HG02970 (cell line): Measurements from ENCODE around the gene DPM2.

Source experiments
- ATAC-seq: cut with Tn5 transposase; IDR thresholded peaks from one replicate; pipeline ENCODE4 v1.9.1; 2021; ENCODE audit warnings: mild to moderate bottlenecking, moderate library complexity, moderate number of reproducible peaks; ENCODE audit not compliant: unreplicated experiment, low FRiP score

The DPM2 gene

GRCh38 chr9:127973169-127974000 is 35.7 kb upstream of the DPM2 start:
- ATAC-seq = no peak

- ATAC-seq = no peak
Observed at GRCh38 chr9:127972236-127972871, 34.7 kb upstream of the DPM2 start.

GRCh38 chr9:127971357-127972235 is 33.9 kb upstream of the DPM2 start:
- ATAC-seq = no peak

DNA sequence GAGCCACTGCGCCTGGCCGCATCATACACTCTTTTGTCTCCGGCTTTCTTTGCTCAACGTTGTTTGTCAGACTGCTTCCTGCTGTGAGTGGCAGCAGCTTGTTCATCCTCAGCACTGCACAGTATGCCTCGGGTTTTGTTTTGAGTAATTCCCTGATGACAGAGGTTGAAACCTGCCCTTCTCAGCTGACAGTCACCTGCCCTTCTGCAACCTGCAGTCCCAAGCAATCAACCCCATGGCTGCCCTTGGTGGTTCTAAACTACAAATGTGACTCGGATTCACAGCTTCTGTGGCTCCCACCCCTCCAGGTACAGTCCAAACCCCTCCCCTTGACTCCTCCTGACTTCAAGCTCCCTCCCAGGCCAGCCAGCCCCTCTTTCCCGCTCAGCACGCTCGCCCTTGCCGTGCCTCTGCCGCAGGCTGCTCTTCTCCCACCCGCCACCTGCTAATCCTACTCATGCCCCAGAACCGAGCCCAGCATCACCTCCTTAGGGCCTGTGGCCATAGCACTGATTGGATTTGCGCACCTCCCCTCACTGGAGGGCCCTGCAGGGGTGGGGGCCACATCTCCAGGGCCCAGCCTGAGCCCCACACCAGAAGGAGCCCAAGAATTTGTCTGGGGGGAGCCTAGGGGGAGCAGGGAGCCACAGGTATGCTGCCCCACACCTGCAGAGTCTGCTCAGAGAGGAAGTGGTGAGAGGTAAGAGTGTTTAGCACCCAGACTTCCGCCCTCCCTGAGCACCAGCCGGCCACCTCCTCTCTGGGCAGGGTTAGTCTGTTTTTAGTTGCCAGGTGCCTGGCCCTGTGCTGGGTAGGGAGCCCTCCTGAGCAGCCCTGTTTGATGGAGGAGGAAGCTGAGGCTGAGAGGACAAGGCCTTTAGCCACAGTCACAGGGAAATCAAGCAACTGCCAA is 33.0 kb upstream of the DPM2 start:
- ATAC-seq = peak; percentile 70

DNA sequence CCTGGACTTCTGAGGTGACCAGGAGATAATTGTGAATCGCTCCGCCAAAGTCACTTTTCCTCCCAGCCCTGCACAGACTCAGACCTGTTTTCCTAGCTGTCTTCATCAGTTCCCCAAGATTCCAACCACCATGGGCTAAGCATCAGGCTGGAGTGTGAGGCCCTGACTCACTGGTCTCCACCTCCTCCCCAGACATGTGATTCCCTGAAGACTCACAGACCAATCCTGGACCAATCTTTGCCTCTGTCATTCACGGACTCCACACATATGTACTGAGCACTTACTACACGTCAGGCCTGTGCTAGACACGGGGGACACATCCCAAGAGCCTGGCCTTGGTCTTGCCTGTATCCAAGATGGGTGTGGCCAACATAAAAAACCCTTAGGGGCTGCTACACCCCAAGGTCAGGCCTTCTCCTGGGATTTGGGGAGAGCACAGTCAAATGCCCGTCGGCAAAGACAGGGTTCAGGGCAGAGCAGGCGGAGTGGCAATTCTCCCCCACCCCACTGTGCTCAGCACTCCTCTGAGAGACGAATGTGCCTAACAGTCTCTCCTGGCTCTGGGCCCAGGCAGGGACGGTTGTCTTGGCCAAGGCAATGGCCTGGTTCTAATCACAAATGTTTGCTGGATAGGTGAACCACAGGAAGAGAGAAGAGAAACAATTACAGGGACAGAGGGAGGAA is 31.2 kb upstream of the DPM2 start:
- no peak for ATAC-seq

DNA sequence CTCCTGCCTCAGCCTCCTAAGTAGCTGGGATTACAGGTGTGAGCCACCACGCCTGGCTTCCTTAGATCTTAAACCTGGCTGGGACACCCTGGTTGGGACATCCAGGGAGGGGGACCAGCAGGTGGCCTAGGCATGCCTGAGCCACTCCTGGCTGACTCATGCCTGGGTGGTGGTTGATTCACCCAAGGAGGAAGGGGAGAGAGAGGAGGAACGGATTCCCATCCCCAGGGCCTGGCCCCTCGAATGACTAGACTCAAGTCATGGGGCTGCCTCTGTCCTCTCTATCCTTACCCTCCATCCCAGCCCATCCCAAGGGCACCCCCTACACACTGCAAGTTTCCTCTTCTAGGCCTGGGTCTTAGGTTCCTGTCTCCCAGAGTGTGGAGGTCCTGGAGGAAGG is 30.4 kb upstream of the DPM2 start:
- no peak for ATAC-seq

GRCh38 chr9:127967151-127967809 is 29.6 kb upstream of the DPM2 start:
- no peak for ATAC-seq

- no peak for ATAC-seq
Observed at GRCh38 chr9:127966416-127967150, 28.9 kb upstream of the DPM2 start.

- ATAC-seq = no peak
Observed at GRCh38 chr9:127965953-127966352, 28.3 kb upstream of the DPM2 start.

DNA sequence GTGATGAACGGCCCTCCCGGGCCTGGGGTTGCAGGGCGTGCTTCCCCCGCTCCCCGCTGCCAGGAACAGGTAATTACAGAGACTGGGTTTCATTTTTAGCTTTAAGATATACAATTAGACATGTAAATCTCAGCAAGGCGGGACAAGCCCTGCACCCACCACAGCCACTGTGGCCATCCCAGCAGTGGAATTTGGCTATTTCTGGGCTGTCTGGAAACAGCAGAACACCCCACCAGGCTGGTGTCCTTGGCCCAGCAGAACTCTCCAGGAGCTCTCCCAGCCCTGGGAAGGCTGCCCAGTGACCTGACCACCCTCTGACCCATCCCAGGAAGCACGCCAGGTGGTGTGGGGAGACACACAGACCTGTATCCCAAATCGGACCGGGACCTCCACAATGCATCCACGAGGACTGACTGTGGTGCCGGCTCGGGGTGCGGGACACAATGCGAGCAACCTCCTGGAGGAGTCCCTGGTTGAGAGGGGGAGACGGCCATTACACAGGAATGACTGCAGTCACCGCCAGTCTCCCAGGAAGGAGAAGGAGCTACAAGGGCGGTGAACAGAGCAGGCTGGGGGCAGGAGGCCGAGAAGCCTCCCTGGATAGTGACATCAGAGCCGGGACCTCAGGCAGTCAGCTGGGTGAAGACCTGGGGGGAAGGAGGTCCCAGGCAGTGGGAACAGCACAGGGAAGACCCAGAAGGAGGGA is 25.9 kb upstream of the DPM2 start:
- ATAC-seq = no peak

GRCh38 chr9:127963041-127963358 is 25.3 kb upstream of the DPM2 start:
- no peak for ATAC-seq

DNA sequence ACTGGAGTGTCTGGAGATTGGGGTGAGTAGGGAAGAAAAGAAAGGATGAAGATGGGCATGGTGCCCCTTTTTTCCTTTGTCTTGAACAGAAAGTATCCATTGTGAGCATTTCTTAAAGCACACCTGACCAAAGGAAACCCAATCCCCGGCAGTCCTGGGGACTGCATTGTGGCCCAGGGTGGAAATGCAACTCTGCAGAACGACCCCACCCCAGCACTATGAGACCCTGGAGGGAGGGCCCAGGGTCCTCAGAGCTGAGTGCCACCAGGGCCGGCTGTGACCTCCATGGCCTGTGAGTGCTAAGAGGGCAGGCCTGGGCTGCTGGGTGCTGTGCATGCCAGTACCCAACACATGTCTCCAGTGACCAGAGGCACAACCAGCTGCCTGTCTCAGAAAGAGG is 24.6 kb upstream of the DPM2 start:
- no peak for ATAC-seq

- ATAC-seq = no peak
Observed at GRCh38 chr9:127961613-127962155, 24.0 kb upstream of the DPM2 start.

DNA sequence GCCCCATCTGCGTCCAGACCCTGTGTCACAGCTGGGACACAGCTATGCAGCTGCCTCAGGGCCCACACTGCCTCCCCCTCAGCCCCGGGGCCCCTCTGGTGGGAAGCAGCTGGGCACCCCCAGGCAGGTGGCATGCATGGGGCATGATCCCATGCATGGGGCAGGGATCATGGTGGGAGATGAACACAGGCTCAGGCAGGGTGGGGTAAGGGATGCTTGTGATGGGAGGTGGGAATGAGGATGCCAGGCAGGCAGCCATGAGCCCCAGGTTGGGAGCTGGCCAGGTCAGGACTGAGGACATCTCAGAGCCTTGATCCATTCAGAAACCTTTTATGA is 23.5 kb upstream of the DPM2 start:
- no peak for ATAC-seq

DNA sequence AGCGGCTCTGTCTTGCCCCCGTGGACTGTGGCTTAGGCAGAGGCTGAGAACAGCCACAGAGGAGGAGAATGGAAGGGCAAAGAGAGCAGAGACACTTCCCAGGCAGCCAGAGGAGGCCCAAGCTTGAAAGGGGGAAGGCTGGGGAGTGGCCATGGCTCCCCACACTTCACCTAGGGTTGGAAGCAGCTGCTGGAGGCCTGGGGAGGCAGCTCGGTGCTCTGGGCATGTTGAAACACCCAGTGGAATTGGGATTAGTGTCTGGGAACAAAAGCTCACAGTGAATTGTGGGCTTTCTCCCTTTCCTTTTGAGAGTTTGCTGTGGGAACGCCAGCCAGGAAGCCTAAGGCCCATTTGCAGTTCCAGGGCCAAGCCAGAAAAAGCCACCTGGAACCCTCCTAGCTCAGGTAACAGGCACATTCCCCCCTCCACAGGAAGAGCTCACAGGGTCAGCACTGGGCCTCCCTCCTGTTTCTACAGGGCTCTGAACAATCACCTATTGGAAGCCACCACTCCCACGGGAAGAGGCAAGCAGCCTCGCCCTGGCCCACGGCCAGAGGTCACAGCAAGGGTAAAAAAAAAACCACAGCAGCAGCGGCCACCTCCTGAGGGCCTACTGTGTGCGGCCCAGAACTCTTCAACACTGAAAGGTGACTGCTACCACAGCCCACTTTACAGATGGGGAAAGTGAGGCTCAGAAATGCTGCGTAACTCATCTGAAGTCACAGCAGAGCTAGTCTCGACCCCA is 22.9 kb upstream of the DPM2 start:
- ATAC-seq = no peak

DNA sequence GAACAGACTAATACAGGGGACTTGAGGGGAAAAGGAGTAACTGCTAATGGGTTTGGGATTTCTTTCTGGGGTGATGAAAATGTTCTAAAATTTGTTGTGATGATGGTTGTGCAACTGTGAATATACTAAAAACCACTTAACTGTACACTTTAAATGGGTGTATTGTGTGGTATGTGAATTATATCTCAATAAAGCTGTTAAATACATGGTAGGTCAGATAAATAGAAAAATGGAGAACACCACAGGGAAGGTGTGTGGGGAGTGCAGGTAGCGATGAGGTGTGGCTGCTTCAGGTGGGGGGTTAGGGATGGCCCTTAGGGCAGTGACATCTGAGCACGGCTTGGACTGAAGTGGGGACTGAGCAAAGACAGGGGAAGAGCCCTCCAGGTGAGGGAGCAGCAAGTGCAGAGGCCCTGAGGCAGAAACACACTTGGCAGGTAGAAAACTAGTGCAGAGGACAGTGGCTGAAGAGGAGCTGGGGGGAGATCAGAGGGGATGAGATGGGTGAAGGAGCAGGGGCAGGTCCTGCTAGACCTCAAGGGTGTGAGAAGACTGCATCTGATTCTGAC is 22.3 kb upstream of the DPM2 start:
- no peak for ATAC-seq

GRCh38 chr9:127959398-127959797 is 21.7 kb upstream of the DPM2 start:
- no peak for ATAC-seq
